HepG2 (cell line): Measurements from ENCODE around the gene UBXN2A. TPM values are rescaled to one million over a fixed set of nuclear protein-coding genes. Genes with fewer than 3 reads are reported as not detected.

Source experiments
- FOXP4 ChIP-seq: sonication (generic); formaldehyde crosslinking; IDR thresholded peaks from 2 replicates; pipeline ENCODE4 v1.4.0; 2020; ENCODE audit warnings: missing genetic modification reagents
- HNF1A ChIP-seq, 2 experiments: sonication (generic) in 1 of 2; formaldehyde crosslinking in 1 of 2; IDR thresholded peaks; 2 replicates each; pipeline versions ENCODE4 v1.4.0 to v1.6.1; 2016 to 2020; ENCODE audit warnings: borderline replicate concordance in 1 of 2, low read depth in 1 of 2, mild to moderate bottlenecking in 1 of 2, missing genetic modification reagents in 1 of 2
- KLF16 ChIP-seq, 2 experiments: sonication (generic) in 1 of 2; formaldehyde crosslinking in 1 of 2; IDR thresholded peaks; 2 replicates each; pipeline versions ENCODE4 v1.6.1 to v1.8.0; 2016 to 2023; ENCODE audit warnings: missing genetic modification reagents in 2 of 2, missing compliant biosample characterization in 1 of 2
- LRRFIP1 ChIP-seq: sonication (generic); formaldehyde crosslinking; conservative IDR thresholded peaks from 2 replicates; pipeline ENCODE4 v1.4.0; 2020; ENCODE audit warnings: missing genetic modification reagents
- ZFP41 ChIP-seq: sonication (generic); formaldehyde crosslinking; IDR thresholded peaks from 2 replicates; pipeline ENCODE4 v1.4.0; 2020; ENCODE audit warnings: mild to moderate bottlenecking, missing genetic modification reagents, borderline replicate concordance
- ZNF275 ChIP-seq: sonication (generic); formaldehyde crosslinking; IDR thresholded peaks from 2 replicates; pipeline ENCODE4 v1.8.0; 2022; ENCODE audit warnings: missing genetic modification reagents, mild to moderate bottlenecking, inconsistent platforms, borderline replicate concordance
- ZNF318 ChIP-seq: sonication (generic); formaldehyde crosslinking; IDR thresholded peaks from 2 replicates; pipeline ENCODE4 v1.4.0; 2020; ENCODE audit warnings: mild to moderate bottlenecking, missing genetic modification reagents
- polyA plus RNA-seq, 8 experiments: library from polyadenylated mRNA; depleted of rRNA in 3 of 8; stranded (reverse) in 7 of 8; unstranded in 1 of 8; fragments of >200 nt; fragmentation: Illumina TruSeq in 4 of 8; extraction: Trizol in 4 of 8; gene quantifications; 2 replicates each; pipeline versions ENCODE4 v1.2.1 to v1.2.3, GENCODE V29; 2011 to 2016; ENCODE audit warnings: low read depth in 4 of 8, missing spikeins in 1 of 8, mixed read lengths in 1 of 8; ENCODE audit not compliant: insufficient read depth in 1 of 8
- total RNA-seq, 5 experiments: library from RNA; depleted of rRNA; stranded (reverse); fragments of >200 nt; fragmentation: Illumina TruSeq; extraction: Trizol; gene quantifications; 2 replicates each; pipeline ENCODE4 v1.2.3, GENCODE V29; 2016; ENCODE audit warnings: low read depth in 1 of 5

The UBXN2A gene
- total and polyA plus RNA-seq, 2 of the 13 experiments (the other 11 are each of a cell fraction or from before 2014, with no cell fraction given) = 8.3 to 20.9 TPM

GRCh38 chr2:24015562-24016375 is 75.5 kb downstream of the UBXN2A start (continued):
- no peak for TF ChIP-seq ZNF318 (CRISPR knock-in tag)
- no peak for TF ChIP-seq ZFP41 (CRISPR knock-in tag)
- 0 out of 2 replicates have a peak, but pooled peaks have one; percentile 20 for TF ChIP-seq HNF1A (IDR thresholded peaks at IDR 0.05; ENCODE audit: low read depth)
- TF ChIP-seq HNF1A (CRISPR knock-in tag; IDR thresholded peaks at IDR 0.05; ENCODE audit: borderline replicate concordance) = peak; percentile 62; the same call in 1 of the 2 replicates
- no peak for TF ChIP-seq ZNF275 (CRISPR knock-in tag)
- TF ChIP-seq LRRFIP1 (CRISPR knock-in tag) = no peak
- peak in 1 of 2 experiments; percentile 85; a peak in 2 of 4 replicates for TF ChIP-seq KLF16 (CRISPR knock-in tag; IDR thresholded peaks at IDR 0.05)
- TF ChIP-seq FOXP4 = peak; percentile 90
